ENCODE data around the gene ADAMTS17.
A peak's percentile ranks its signal among the peaks of the same experiment; 100 is the strongest.

ADAMTS17 gene

GRCh38 chr15:100308608-100309007 is 33.2 kb downstream of the ADAMTS17 start:
- no peak for DNase-seq

- DNase-seq: no peak
These were observed 33.6 kb downstream of the ADAMTS17 start for GRCh38 chr15:100308213-100308600.

DNA sequence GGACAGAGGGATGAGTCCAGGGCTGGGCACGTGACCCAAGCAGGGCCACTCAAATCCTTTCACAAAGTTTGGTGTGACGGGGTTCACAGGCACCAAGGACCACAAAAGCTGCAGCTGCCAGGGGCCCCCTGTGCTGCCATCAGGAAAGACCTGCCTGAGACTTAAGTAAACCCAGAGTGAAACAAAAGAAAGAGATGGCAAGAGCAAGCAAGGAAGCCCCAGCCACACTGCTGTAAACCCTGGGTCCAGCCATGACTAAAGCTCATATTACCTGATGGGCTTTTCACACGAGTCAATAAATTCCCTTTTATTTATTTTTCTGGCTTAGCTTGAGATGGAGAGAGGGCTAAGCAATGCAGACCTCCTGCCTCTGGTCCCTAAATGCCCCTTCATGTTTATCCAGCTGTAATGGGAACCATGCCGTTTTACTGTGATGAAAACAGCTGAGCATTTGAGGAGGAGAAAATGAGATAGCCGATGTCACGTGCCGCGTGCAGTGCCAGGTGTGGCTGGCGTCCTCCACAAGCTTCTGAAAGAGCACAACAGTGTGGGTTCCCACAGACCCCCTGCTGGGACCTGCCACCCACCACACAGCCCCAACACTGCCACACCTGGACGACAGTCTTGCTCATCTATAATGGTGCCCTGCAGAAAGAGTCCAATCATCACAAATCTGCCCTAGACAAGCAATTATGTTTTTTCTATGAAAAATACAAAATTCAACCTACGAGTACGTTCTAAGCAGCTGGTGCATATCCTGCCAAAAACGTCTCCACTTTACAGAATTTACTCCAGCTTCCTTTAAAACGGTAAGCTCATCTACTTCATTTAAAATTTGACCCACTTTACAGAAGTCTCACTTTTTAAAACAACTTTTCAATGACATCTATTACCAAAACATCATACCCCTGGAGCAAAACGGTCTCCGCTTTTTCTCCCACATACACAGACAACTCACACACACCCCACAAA is 34.2 kb downstream of the ADAMTS17 start:
- DNase-seq: peak; percentile 23

DNA sequence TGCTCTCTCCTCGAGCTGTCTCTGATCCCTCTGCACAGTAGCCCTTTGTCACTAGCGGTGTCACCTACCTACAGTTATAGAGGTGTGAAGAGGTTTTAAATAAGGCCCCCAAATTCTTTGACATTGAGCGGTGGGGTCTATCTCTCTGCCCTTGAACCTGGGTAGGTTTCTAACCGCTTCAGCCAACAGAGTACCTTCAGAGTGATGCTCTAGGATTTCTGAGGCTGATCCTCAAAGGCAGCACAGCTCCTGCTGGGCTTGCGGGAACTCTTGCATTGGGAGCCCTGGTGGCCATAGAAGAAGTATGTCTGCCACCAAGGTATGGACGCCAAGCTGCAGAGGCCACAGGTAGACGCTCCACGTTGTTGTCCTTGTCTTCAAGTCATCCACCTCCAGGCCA is 35.7 kb downstream of the ADAMTS17 start:
- no peak for DNase-seq

GRCh38 chr15:100301910-100302431 is 39.8 kb downstream of the ADAMTS17 start:
- DNase-seq: no peak

DNA sequence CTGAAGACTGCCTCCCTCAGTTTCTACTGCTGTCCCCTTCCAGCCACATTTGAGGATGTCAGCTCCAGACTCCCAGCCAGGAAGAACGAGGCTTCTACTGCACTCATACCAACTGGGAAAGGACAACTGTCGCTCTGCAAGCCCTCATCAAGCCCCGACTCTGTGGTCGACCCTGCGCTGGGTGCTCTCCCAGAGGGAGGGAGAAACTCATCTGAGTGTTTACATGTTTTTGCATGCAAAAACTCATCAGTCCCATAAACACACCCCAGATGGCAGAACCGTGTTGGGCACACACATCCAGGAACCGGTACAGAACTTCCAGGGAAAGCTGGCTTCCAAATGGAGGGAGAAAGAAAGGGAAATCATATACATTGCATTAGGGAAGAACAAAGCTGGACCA is 43.5 kb downstream of the ADAMTS17 start:
- DNase-seq: no peak

- no peak for DNase-seq
These were observed 44.0 kb downstream of the ADAMTS17 start for GRCh38 chr15:100297812-100298211.

DNA sequence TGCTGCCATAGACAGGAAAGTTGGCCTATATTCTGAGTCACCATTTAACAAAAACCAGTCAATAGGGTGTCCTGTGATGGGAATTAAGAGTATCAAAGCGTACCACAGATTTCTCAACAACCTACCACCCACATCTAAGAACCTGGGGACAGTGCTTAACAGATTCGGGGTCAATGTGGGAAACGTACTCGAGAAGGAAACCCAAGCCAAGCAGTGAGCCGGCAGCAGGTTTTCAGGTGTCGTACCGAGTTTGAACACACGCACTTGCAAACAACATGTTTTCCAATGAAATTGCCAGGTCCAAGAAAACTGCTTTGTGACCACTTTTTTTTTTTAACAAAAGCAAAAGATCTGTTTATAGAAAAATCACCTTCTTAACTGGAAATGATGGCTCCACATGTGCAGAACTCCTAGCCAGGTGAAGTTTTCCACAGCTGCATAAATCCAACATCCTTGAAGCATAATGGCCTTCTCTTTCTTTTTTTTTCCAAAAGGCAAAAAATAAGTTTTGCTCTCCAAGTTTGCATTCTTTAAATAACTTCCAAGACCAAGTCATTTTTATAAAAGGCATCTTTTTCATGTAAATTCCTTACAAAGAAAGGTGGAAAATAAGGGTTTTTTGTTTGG is 45.7 kb downstream of the ADAMTS17 start:
- no peak for DNase-seq

GRCh38 chr15:100292010-100292409 is 49.8 kb downstream of the ADAMTS17 start:
- DNase-seq: no peak

DNA sequence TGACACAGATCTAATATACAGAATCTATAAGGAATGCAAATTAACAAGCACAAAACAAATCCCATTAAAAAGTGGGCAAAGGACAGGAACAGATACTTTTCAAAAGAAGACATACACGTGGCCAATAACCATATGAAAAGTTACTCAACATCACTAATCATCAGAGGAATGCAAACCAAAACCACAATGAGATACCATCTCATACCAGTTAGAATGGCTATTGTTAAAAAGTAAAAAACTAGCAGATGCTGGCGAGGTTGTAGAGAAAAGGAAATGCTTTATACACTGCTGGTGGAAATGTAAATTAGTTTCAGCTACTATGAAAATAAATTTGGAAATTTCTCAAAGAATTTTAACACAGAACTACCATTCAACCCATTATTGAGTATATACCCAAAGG is 50.7 kb downstream of the ADAMTS17 start:
- DNase-seq: no peak

GRCh38 chr15:100285641-100286295 is 56.0 kb downstream of the ADAMTS17 start:
- no peak for DNase-seq

DNA sequence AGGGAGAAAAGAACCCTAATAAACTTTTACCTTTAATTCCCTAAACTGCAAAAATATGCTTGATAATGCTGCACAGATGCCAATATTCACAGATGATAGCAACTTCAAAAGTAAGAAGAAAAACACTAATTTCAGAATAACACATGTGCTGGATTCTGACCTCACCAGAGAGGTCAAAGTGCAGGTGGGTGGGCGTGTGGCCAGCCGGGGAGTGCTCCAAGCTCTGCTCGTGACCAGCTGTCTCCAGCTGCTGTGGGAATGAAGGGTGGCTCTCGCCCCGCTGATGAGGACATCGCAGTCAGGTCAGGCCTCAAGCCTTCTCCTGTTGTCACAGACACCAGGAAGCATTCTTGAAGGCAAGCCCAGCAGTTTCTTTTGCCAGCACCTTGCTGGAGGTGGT is 57.1 kb downstream of the ADAMTS17 start:
- DNase-seq: no peak

DNA sequence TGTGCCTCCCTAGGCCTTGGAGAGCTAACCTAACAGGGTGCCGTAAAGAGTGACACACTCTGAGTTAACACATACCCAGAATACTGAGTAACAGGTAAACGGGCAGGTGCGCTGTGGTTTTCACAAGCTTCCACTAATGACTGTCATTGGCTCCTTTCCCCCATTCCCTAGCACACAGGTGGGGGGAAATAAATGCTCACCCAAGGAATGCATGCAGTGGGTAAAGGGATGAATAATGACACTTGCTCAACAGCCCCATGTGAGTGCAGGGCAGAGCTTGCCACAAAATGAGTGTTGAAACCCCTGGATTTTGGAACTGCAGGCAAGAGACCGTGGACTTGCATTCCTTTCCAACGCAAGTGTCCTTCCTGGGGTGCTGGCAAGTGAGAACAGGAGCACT is 57.6 kb downstream of the ADAMTS17 start:
- DNase-seq: no peak

- no peak for DNase-seq
These were observed 60.5 kb downstream of the ADAMTS17 start for GRCh38 chr15:100281096-100281917.

DNA sequence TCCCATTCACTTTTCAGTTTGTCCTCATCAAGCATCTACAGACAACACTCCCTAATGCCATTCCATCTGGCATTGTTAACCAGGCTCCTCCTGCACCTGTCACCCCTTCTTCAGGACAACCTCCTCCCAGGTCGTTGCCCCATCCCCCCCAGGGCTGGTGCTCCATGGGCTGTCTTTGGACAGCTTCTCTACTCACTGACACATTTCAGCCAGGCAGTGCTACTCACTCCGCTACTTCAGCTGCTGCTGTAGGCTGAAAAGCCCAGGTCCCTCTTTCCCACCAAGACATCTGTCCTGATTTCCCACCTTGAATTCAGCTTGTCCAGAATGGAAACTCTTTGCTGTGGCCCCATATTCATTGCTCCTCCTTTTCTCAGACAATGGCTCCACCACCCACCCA is 61.9 kb downstream of the ADAMTS17 start:
- no peak for DNase-seq

GRCh38 chr15:100279446-100279845 is 62.3 kb downstream of the ADAMTS17 start:
- DNase-seq: no peak

DNA sequence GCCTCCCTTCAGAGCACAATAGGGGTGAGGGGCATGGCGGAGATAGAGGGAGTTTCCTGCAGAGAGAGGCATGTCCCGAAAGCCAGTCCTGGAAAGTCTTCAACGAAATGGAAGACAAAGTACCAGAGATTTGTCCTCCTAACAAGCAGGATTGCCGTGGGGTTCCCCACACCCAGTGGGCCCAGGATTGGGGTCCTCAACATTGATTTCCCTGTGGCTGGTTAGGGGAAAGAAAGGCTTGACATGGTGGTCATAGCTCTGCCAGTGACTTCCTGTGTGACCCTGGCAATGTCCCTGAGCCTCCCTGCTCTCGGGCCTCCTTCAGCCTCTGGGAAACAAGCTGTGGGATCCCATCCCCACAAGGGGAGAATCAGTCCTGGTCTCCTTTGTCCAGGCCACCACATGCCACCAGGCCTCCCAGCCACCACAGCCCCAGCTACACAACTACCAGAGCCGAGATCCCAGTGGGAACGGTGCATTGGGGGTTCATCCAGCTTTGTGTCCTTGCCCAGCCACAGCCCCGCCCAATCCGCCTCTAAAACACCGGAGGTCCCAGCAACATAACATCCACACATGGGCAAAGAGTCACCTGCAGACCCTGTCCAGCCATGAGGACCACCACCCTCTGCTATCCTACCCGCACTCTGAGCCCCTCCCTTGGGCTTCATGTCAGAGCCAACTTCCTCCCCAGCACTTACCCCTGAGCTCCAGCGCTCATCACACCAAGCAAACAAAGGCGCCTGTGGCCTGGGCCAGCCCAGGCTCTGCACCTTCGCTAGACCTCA is 63.0 kb downstream of the ADAMTS17 start:
- no peak for DNase-seq

GRCh38 chr15:100277087-100277855 is 64.5 kb downstream of the ADAMTS17 start:
- DNase-seq: no peak

DNA sequence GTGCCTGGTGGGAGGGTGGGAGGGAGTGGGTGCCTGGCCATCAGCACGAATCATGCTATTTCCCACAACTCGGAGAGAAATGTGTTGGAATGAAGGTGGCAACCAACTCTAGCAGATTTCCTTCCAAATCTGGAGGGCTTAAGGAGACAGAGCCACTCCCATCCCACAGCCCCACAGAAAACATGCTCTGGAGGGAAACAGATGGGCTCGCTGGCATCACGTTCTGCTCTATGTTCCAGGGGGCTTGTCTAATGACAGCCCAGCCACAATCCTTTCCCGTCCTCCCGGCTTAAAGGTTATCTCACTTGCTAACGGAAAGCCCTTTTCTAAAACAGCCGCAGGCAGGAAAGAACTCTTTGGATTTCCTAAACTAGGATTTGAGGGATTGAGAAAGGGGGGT is 65.3 kb downstream of the ADAMTS17 start:
- no peak for DNase-seq

- DNase-seq: no peak
These were observed 66.1 kb downstream of the ADAMTS17 start for GRCh38 chr15:100275641-100276040.

DNA sequence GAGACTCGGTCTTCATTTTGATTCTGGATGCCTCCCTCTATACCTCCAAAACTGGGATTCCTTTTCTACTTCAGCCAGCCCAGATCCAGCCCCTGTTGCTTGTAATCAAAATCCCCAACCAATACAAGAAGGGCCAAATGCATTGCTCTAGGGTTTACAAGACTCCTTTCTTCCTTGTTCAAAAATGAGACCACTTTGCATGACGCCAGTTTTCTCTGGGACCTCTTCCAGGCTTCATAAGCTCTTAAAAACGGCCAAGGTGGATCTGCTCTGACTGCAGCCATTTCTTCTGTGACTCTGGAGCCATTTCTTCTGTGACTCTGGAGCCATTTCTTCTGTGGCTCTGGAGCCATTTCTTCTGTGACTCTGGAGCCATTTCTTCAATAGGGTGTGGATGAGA is 71.9 kb downstream of the ADAMTS17 start:
- no peak for DNase-seq

Measured in SHP77 treated with DMSO at 0.1 percent for 48 hours (cell line).